Activated CD4-positive, alpha-beta T cell treated with anti-CD3 and anti-CD28 coated beads, Interleukin-2, amount 10 ng/mL, durations not matched to agents 24 days and 14 days (primary cell): ENCODE data around the gene CD302. TPM values are rescaled to one million over a fixed set of nuclear protein-coding genes. Genes with fewer than 3 reads are reported as not detected.
A peak's percentile ranks its signal among the peaks of the same experiment; 100 is the strongest.
"Not testable (repeated sequence)": the region's sequence is repeated elsewhere in the genome, so short reads cannot be mapped to it uniquely, and the experiment has no call there.

Experiments used
- DNase-seq: peaks from one replicate; pipeline ENCODE4 v3.0.0; 2022
- H3K27ac Mint-ChIP-seq: one replicate; pipeline ENCODE4 v1.8.0; 2022; ENCODE audit warnings: mild to moderate bottlenecking, mixed read lengths
- H3K27me3 Mint-ChIP-seq: one replicate; pipeline ENCODE4 v1.8.0; 2022; ENCODE audit warnings: mixed read lengths
- H3K36me3 Mint-ChIP-seq: one replicate; pipeline ENCODE4 v1.8.0; 2022; ENCODE audit warnings: low read depth, mild to moderate bottlenecking, mixed read lengths
- H3K4me1 Mint-ChIP-seq: one replicate; pipeline ENCODE4 v1.8.0; 2021; ENCODE audit warnings: mixed read lengths
- H3K4me3 Mint-ChIP-seq: one replicate; pipeline ENCODE4 v1.8.0; 2022; ENCODE audit warnings: mild to moderate bottlenecking, moderate library complexity, mixed read lengths
- H3K9me3 Mint-ChIP-seq: one replicate; pipeline ENCODE4 v1.8.0; 2021; ENCODE audit warnings: mixed read lengths
- intact Hi-C: fragments of 100-400 bp; cut with micrococcal nuclease; formaldehyde crosslinking; loops from one replicate; pipeline ENCODE4 v1.15.1; 2023
- total RNA-seq: library from RNA; stranded (reverse); gene quantifications from 2 replicates; pipeline ENCODE4 v1.2.3, GENCODE V29; 2022

The CD302 gene
- total RNA-seq, 1 donor from 2014 or later: 0.72 TPM

DNA sequence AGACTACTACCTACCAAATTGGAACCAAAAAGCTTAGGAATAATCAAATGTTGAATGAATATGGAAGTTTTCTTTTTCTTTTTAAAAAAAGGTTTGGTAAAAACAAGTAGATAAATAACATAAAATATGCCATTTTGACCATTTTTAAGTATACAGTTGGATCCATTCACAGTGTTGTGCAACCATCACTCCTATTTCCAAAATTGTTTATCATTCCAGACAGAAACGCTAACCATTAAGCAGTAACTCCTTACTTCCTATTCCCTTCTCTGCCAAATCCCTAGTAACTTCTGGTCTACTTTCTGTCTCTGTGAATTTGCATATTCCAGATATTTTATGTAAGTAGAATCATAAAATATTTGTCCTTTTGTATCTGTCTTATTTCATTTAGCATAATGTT is 39.8 kb downstream of the CD302 start:
- H3K27ac Mint-ChIP-seq: no peak overlapping the region
- intact Hi-C loops: loop anchor here (5.0 kb wide), 1 partner anchor 46 kb away; the partner anchor contains the start of gene MARCHF7

DNA sequence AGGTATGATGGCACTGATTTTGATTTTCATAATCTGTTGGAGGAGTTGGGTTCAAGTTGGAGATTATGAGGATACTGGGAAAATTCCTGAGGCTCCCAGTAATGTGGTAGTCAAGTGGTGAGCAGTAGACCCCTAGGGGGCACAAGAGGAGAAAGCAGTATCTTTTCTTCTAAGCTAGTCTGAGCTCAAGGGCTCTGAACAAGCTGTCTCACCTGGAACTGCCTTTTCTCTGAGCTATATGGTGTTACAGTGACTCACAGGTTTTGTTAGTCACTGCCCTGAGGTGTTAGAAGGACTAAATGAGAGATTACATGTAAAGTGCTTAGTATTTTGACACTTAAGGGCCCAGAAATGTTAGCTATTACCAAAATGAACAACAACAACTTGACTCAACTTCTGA is 42.2 kb downstream of the CD302 start:
- peaks cover 50% of the 10 kb centered on the region for H3K36me3 Mint-ChIP-seq

More for the DNA sequence above, 39.8 kb downstream of the CD302 start:
- Mint-ChIP-seq H3K9me3 (no peaks in the 10 kb centered on the region), H3K4me1 (peaks cover 5% of the 10 kb centered on the region), H3K36me3 (peaks cover 39% of the 10 kb centered on the region), H3K4me3 (no peak overlapping the region), H3K27me3 (no peaks in the 10 kb centered on the region)
- DNase-seq: no peak

DNA sequence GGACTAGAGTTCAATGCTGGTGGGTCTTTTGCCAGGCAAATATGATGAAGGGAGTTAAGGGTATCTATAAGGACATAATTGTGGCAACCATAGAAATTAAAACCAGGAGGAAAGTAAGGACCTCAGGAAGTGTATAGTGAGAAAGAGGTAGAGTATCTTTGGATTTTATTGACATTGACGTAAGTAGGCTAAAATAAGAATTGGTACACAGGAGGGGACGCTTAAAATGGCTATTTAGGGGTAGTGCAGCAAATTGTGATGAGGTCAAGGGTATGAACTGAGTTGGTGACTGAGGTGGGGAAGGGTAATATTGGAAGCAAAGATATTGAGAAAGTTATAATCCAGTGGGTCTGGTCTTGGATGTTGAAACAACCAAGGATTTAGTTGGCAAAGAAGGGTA is 43.0 kb downstream of the CD302 start:
- H3K9me3 Mint-ChIP-seq: no peaks in the 10 kb centered on the region
- H3K4me3 Mint-ChIP-seq: no peak overlapping the region
- intact Hi-C loops: loop anchor here (5.0 kb wide), 1 partner anchor 43 kb away; the partner anchor contains the start of gene MARCHF7
- DNase-seq: no peak
- no peak overlapping the region for H3K27ac Mint-ChIP-seq
- peaks cover 12% of the 10 kb centered on the region for H3K4me1 Mint-ChIP-seq
- peaks cover 45% of the 10 kb centered on the region for H3K36me3 Mint-ChIP-seq
- no peaks in the 10 kb centered on the region for H3K27me3 Mint-ChIP-seq

More for the DNA sequence above, 42.2 kb downstream of the CD302 start:
- H3K27ac Mint-ChIP-seq: no peak overlapping the region
- H3K4me1 Mint-ChIP-seq: peaks cover 14% of the 10 kb centered on the region
- no peaks in the 10 kb centered on the region for H3K9me3 Mint-ChIP-seq
- DNase-seq: no peak
- intact Hi-C loops: loop anchor here (5.0 kb wide), 1 partner anchor 43 kb away; the partner anchor contains the start of gene MARCHF7
- H3K27me3 Mint-ChIP-seq: no peaks in the 10 kb centered on the region
- H3K4me3 Mint-ChIP-seq: no peak overlapping the region

DNA sequence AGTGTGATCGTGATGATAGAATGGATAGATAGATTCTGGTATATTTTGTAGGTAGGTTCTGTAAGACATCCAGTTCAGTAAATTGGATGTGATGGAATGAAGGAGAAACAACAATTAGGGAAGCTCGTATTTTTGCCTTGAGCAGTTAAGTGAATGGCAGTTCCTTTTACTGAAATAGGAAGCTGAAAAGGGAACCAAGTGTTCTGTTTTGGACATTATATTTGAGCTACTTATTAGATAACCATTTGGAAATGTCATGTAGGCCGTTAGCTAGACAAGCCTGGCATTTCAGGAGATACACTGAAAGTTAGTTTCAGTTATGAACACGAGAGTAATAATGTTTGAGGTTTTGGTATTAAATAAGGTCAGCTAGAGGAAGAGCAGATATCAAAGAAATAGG is 44.2 kb downstream of the CD302 start:
- no peak overlapping the region for H3K4me3 Mint-ChIP-seq
- peaks cover 11% of the 10 kb centered on the region for H3K4me1 Mint-ChIP-seq
- no peak for DNase-seq
- no peaks in the 10 kb centered on the region for H3K27me3 Mint-ChIP-seq
- intact Hi-C loops: no loop called here
- no peak overlapping the region for H3K27ac Mint-ChIP-seq
- no peaks in the 10 kb centered on the region for H3K9me3 Mint-ChIP-seq
- peaks cover 46% of the 10 kb centered on the region for H3K36me3 Mint-ChIP-seq

DNA sequence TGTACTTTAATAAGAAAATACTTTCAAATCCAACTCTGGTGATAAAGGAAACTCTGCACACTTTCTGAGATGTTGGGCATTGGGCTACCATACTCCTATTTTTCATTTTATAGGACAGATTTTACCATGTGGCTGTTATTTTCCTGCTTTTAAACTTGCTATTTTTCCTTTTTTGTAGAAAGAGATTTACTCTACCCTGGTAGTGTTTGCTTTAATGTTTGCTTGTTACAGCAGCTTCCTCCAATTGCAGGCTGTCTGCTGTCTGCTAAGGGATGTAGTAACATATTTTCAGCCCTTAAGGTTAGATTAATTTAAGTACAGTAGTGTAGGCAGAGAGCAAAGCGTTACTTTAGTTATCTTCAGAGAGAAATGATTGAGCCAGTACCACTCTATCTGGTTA is 47.1 kb downstream of the CD302 start:
- Mint-ChIP-seq H3K27ac (peak overlapping the region; percentile 17), H3K4me3 (no peak overlapping the region), H3K36me3 (peaks cover 52% of the 10 kb centered on the region), H3K9me3 (no peaks in the 10 kb centered on the region), H3K4me1 (peaks cover 11% of the 10 kb centered on the region), H3K27me3 (no peaks in the 10 kb centered on the region)
- intact Hi-C loops: no loop called here
- DNase-seq: no peak

DNA sequence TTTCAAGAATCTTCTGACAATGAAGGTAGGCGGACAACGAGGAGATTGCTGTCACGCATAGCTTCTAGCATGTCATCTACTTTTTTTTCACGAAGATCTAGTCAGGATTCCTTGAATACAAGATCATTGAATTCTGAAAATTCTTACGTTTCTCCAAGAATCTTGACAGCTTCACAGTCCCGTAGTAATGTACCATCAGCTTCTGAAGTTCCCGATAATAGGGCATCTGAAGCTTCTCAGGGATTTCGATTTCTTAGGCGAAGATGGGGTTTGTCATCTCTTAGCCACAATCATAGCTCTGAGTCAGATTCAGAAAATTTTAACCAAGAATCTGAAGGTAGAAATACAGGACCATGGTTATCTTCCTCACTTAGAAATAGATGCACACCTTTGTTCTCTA is 49.9 kb downstream of the CD302 start:
- H3K36me3 Mint-ChIP-seq: peaks cover 70% of the 10 kb centered on the region
- intact Hi-C loops: no loop called here
- H3K27ac Mint-ChIP-seq: no peak overlapping the region
- H3K4me1 Mint-ChIP-seq: peaks cover 13% of the 10 kb centered on the region
- H3K4me3 Mint-ChIP-seq: no peak overlapping the region
- no peak for DNase-seq
- no peaks in the 10 kb centered on the region for H3K27me3 Mint-ChIP-seq
- H3K9me3 Mint-ChIP-seq: no peaks in the 10 kb centered on the region

DNA sequence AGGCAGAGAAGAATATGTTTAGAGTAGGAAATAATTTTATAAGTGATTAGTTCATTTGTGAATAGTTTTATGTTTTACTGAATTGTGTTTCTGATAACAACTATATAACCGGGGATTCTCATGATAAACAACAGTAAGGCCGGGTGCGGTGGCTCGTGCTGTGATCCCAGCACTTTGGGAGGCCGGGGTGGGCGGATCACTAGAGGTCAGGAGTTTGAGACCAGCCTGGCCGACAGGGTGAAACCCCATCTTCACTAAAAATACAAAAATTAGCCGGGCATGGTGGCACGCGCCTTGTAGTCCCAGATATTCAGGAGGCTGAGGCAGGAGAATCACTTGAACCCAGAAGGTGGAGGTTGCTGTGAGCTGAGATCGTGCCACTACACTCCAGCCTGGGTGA is 52.8 kb downstream of the CD302 start:
- H3K27me3 Mint-ChIP-seq, H3K4me3 Mint-ChIP-seq, H3K27ac Mint-ChIP-seq, H3K9me3 Mint-ChIP-seq, intact Hi-C loops, DNase-seq, H3K4me1 Mint-ChIP-seq: not testable (repeated sequence)
- H3K36me3 Mint-ChIP-seq: peaks cover 62% of the 10 kb centered on the region

DNA sequence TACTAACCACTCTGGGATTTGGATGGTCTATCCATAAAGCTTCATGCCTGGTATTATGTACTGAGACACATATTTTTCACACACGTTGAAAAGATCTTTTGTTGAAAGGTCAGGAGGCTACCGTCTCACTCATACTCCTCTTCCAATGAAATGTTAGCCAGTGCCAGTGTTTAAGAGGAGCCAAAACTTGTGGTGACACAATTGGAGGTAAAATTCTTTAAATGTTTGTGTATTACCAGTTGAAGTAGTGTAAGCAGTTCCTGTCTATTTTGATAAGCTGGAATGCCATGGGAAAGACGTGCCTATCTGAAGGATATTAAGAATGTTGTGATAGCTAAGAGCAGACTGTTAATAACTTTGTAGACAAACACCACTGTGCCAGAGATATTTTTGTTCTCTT is 53.6 kb downstream of the CD302 start:
- H3K36me3 Mint-ChIP-seq: peaks cover 62% of the 10 kb centered on the region
- DNase-seq: no peak
- H3K9me3 Mint-ChIP-seq: no peaks in the 10 kb centered on the region
- no peak overlapping the region for H3K4me3 Mint-ChIP-seq
- no peaks in the 10 kb centered on the region for H3K27me3 Mint-ChIP-seq
- peak overlapping the region; percentile 6 for H3K27ac Mint-ChIP-seq
- peaks cover 8% of the 10 kb centered on the region for H3K4me1 Mint-ChIP-seq
- intact Hi-C loops: no loop called here

DNA sequence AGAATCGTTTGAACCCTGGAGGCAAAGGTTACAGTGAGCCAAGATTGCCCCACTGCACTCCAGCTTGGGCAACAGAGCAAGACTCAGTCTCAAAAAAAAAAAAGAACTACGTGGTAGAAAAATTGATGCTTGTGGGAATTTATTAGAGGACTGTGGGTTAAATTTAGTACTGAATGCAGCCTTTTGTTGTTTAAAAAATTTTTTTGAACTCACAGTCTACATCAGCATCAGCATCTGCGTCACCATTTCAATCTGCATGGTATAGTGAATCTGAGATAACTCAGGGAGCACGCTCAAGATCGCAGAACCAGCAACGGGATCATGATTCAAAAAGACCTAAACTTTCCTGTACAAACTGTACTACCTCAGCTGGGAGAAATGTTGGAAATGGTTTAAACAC is 55.2 kb downstream of the CD302 start:
- H3K4me1 Mint-ChIP-seq: peaks cover 6% of the 10 kb centered on the region
- H3K36me3 Mint-ChIP-seq: peaks cover 60% of the 10 kb centered on the region
- intact Hi-C loops: no loop called here
- DNase-seq: no peak
- no peaks in the 10 kb centered on the region for H3K27me3 Mint-ChIP-seq
- no peaks in the 10 kb centered on the region for H3K9me3 Mint-ChIP-seq
- H3K4me3 Mint-ChIP-seq: no peak overlapping the region
- H3K27ac Mint-ChIP-seq: no peak overlapping the region

DNA sequence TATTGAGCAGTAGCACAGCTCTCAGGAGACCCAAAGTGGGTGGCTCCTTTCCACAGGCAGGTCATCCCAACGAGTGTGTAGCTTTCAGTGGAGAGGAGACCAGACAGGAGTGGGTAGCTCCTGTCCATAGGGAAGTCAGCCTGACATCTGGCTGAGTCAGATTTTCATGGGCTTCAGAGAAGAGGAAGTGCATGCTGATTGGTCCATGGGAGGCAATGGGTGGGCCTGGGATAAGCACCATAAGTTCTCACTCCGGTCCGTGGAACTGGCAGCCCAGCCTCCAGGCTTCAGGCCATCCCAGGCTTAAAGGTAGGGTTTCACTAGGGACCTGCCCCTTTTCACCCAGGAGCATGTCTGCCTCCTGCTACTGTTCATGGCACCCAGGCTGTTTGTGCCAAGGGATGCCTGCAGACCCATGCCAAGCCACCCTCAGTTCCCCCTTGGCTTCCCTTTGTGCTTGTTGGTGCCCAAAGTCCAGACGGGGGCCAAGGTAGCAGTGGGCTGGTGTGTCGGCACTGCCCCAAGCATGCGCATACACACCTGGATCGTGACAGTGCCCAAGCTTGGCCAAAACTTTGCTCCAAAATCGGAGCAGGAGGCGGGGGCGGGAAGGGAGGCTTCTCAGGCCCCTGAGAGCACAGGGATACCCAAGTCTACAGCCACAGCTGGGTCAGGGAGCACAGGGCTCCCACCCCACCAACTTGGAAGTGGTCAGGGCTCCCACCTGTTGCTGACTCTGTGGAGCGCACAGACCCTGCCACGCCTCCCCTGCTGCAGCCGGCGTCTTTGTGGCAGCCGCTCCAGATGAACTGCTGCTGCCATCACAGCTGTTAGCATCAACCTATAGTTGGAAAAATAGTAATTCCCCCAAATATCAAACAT is 59.3 kb downstream of the CD302 start:
- peaks cover 11% of the 10 kb centered on the region for H3K4me1 Mint-ChIP-seq
- H3K27me3 Mint-ChIP-seq: no peaks in the 10 kb centered on the region
- H3K27ac Mint-ChIP-seq: peak overlapping the region; percentile 11
- H3K4me3 Mint-ChIP-seq: no peak overlapping the region
- no peak for DNase-seq
- H3K9me3 Mint-ChIP-seq: no peaks in the 10 kb centered on the region
- H3K36me3 Mint-ChIP-seq: peaks cover 65% of the 10 kb centered on the region
- intact Hi-C loops: no loop called here

DNA sequence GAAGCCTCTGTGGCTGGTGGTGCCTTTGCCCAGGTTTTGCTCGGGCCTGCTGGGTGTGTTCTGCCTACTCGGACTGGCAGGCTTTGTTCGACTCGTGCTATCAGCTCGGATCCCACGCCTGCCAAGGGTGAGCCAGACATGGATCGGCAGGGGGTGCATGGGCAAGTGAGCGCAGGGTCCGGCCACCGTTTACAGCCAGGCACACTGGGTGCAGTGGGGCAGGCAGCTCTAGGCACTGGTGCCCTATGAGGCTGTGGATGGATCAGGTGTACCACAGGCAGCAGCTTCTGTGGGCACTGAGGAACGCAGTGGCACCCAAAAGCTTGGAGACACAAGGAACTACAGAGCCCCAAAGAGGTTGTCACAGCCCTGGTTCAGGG is 60.1 kb downstream of the CD302 start:
- peaks cover 11% of the 10 kb centered on the region for H3K4me1 Mint-ChIP-seq

DNA sequence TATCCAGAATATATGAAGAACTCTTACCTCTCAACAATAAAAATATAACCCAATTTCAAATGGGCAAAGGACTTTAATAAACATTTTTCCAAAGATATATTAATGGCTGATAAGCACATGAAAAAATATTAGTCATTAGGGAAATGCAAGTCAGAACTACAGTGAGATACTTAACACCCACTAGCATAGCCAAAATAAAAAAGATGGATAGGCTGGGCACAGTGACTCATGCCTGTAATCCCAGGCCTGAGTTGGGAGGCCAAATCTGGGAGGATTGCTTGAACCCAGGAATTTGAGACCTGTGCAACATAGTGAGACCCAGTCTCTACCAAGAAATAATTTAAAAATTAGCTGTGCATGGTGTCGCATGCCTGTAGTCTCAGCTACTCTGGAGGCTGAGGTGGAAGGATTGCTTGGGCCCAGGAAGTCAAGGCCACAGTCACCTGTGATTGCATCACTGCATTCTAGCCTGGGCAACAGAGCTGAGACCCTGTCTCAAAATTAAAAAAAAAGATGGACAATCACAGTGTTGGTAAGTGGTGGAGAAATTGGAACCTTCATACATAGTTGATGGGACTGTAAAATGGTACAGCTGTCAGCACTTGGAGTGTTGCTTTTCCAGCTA is 60.6 kb downstream of the CD302 start:
- intact Hi-C loops: no loop called here
- Mint-ChIP-seq H3K9me3 (no peaks in the 10 kb centered on the region), H3K4me3 (no peak overlapping the region), H3K4me1 (peaks cover 11% of the 10 kb centered on the region), H3K27me3 (no peaks in the 10 kb centered on the region), H3K27ac (no peak overlapping the region), H3K36me3 (peaks cover 64% of the 10 kb centered on the region)
- no peak for DNase-seq

More for the DNA sequence above, 60.1 kb downstream of the CD302 start:
- H3K27ac Mint-ChIP-seq: no peak overlapping the region
- H3K9me3 Mint-ChIP-seq: no peaks in the 10 kb centered on the region
- intact Hi-C loops: no loop called here
- H3K4me3 Mint-ChIP-seq: no peak overlapping the region
- H3K27me3 Mint-ChIP-seq: no peaks in the 10 kb centered on the region
- no peak for DNase-seq
- peaks cover 65% of the 10 kb centered on the region for H3K36me3 Mint-ChIP-seq

DNA sequence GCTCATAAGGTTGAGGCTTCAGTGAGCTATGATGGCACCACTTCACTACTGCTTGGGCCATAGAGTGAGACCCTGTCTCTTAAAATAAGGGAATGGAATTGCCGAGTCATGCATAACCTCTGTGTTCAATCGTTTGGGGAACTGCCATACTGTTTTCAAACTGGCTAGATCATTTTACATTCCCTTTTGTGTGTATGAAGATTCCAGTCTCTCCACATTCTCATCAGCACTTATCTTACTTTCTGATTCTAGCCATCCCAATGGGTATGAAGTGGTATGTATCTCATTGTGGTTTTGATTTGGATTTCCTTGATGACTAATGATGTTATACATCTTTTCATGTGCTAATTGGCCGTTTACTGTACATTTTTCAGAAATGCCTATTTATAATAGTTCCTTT is 62.0 kb downstream of the CD302 start:
- Mint-ChIP-seq H3K27me3 (no peaks in the 10 kb centered on the region), H3K27ac (no peak overlapping the region)

DNA sequence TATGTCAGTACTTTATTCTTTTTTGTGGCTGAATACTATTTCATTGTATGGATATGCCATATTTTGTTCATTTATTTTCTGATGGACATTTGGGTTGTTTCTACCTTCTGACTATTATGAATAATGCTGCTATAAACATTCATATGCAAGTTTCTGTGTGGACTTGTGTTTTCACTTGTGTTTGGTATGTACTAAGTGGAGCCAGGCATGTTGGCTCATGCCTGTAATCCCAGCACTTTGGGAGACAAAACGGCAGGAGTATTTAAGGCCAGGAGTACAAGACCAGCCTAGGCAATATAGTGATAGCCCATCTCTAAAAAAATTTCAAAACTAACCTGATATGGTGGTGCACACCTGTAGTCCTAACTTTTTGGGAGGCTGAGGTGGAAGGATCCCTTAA is 62.4 kb downstream of the CD302 start:
- H3K27ac Mint-ChIP-seq: no peak overlapping the region
- intact Hi-C loops: no loop called here
- peaks cover 65% of the 10 kb centered on the region for H3K36me3 Mint-ChIP-seq

More for the DNA sequence above, 62.0 kb downstream of the CD302 start:
- Mint-ChIP-seq H3K4me1 (peaks cover 11% of the 10 kb centered on the region), H3K4me3 (no peak overlapping the region), H3K9me3 (no peaks in the 10 kb centered on the region), H3K36me3 (peaks cover 61% of the 10 kb centered on the region)
- intact Hi-C loops: no loop called here
- DNase-seq: no peak

More for the DNA sequence above, 62.4 kb downstream of the CD302 start:
- no peak for DNase-seq
- Mint-ChIP-seq H3K4me3 (no peak overlapping the region), H3K27me3 (no peaks in the 10 kb centered on the region), H3K4me1 (peaks cover 11% of the 10 kb centered on the region), H3K9me3 (no peaks in the 10 kb centered on the region)
